GM15510 (cell line): ENCODE data around the gene SPATA3.

ENCODE experiments used
- POLR2A ChIP-seq: IDR thresholded peaks from 3 replicates; pipeline ENCODE4 v1.6.1; 2011; ENCODE audit warnings: borderline replicate concordance; ENCODE audit not compliant: insufficient read length; ENCODE audit errors: extremely low read depth

The SPATA3 gene

GRCh38 chr2:231038483-231039293 is 42.8 kb downstream of the SPATA3 start:
- TF ChIP-seq POLR2A = no peak

DNA sequence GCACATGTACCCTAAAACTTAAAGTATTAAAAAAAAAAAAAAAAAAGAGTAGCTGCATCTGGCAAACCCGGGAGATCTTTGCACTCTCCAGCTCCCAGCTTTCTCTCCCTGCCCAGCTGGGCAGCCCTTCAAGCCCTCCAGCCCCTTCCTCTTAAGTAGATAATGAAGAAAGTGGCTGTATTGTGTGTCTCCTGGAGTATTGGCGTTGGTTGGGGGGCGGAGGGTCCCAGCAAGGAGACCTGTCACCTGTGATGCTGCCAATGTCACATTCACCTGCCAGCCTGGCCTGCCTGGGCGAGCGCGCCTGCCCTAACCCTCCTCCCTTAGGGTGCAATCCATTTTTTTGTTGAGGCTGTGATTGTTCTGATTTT is 43.4 kb downstream of the SPATA3 start:
- TF ChIP-seq POLR2A = no peak

DNA sequence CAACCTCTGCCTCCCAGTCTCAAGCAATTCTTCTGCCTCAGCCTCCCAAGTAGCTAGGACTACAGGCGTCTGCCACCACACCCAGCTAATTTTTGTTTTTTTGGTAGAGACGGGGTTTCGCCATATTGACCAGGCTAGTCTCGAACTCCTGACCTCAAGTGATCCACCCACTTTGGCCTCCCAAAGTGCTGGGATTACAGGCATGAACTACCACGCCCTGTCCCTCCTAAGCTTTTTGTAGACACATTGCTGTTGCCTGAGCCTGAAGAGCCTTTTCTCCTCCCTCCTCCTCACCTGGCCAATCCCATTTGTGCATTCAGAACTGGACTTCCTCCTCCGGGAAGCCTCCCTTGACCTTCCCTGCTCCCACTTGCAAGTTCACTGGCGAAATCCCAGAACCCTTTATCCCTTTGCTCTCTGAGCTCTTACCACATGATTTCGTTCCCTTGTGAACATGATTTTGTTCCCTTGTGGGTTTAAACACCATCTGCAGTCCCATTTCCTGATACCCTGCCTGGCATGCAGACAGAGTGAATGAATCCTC is 44.0 kb downstream of the SPATA3 start:
- TF ChIP-seq POLR2A = no peak

DNA sequence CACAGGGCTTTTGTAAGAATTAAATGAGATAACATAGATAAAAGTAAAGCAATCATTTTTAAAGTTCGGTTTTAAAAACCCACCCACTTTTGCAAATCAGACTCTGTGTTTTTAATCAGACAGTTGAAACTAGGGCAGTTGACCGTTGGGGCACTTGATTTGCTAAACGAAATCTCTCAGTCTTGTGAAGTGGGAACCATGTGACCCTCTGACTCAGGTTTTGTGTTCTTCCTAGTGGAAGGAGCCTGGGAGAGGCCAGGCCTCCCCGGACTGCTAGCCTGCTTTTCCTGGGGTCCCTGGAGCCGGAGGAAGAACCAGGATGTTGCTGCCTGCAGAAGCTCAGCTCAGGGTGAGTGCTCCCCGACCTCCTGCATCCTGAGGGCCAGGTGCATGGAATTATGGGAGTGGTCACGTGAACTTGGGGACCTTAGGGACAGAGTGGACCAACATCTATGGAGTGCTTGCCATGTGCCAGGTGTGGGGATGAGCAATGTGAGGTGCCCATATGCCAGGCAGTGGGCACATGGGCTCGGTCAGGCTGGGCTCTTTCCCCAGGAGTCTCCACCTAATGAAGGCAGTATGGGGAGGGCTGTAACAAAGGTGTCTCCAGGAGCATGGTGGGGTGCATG is 45.3 kb downstream of the SPATA3 start:
- TF ChIP-seq POLR2A = no peak

DNA sequence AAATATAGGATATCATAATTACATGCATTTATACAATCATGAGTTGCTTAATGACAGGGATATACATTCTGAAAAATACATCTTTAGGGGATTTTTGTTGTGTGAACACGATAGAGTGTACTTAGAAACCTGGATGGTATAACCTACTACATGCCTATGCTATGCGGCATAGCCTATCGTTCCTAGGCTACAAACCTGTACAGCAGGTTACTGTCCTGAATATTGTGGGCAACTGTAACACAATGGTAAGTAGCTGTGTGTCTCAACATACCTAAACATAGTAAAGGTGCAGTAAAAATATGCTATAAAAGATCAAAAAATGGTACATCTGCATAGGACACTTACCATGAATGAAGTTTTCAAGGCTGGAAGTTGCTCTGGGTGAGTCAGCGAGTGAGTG is 47.9 kb downstream of the SPATA3 start:
- no peak for TF ChIP-seq POLR2A

- TF ChIP-seq POLR2A = no peak
These were observed 51.0 kb downstream of the SPATA3 start for GRCh38 chr2:231046916-231047273.

GRCh38 chr2:231047274-231047922 is 51.5 kb downstream of the SPATA3 start:
- TF ChIP-seq POLR2A = no peak

GRCh38 chr2:231047923-231048915 is 52.3 kb downstream of the SPATA3 start:
- no peak for TF ChIP-seq POLR2A

GRCh38 chr2:231049286-231050017 is 53.5 kb downstream of the SPATA3 start:
- TF ChIP-seq POLR2A = no peak

- TF ChIP-seq POLR2A = no peak
These were observed 54.3 kb downstream of the SPATA3 start for GRCh38 chr2:231050018-231050901.

- no peak for TF ChIP-seq POLR2A
These were observed 55.2 kb downstream of the SPATA3 start for GRCh38 chr2:231051116-231051515.

- no peak for TF ChIP-seq POLR2A
These were observed 56.9 kb downstream of the SPATA3 start for GRCh38 chr2:231052494-231053451.
